Left ventricle myocardium inferior (tissue), 1 donor: ENCODE data around the gene SCN3A. TPM values are rescaled to one million over a fixed set of nuclear protein-coding genes. Genes with fewer than 3 reads are reported as not detected.

Experiments used
- DNase-seq: peaks from one replicate; pipeline ENCODE4 v3.0.0-alpha.2; 2020
- H3K27ac ChIP-seq: fragments of 200-600 bp; replicated peaks from 2 replicates; pipeline ENCODE4 v1.8.0; 2021
- H3K27me3 ChIP-seq: fragments of 200-600 bp; 2 replicates; pipeline ENCODE4 v1.8.0; 2021; ENCODE audit warnings: low read depth
- H3K36me3 ChIP-seq: fragments of 200-600 bp; 2 replicates; pipeline ENCODE4 v1.8.0; 2021
- H3K4me1 ChIP-seq: fragments of 200-600 bp; 2 replicates; pipeline ENCODE4 v1.8.0; 2021
- H3K4me3 ChIP-seq: fragments of 200-600 bp; 2 replicates; pipeline ENCODE4 v1.8.0; 2021; ENCODE audit warnings: mild to moderate bottlenecking, moderate library complexity
- H3K9me3 ChIP-seq: fragments of 200-600 bp; replicated peaks from 2 replicates; pipeline ENCODE4 v1.8.0; 2021
- CTCF ChIP-seq: fragments of 200-600 bp; IDR thresholded peaks from 2 replicates; pipeline ENCODE4 v1.8.0; 2021; ENCODE audit warnings: antibody characterized with exemption, mild to moderate bottlenecking, borderline replicate concordance
- intact Hi-C: fragments of 100-400 bp; cut with micrococcal nuclease; formaldehyde crosslinking; loops from one replicate; pipeline ENCODE4 v1.11.0; 2022
- total RNA-seq: library from RNA; stranded (reverse); fragmentation: NEBNext Ultra II Directional; extraction: Animal tissue kit (Norgen Biotek cat#: 25700); gene quantifications from one replicate; pipeline ENCODE4 v1.2.1, GENCODE V29; 2021
- donor health status: DM: no; HTN: yes; CAD: no; lungs with severe emphysema.

SCN3A gene
- total RNA-seq, 1 donor from 2014 or later: 0.99 TPM

GRCh38 chr2:165202239-165202638 lies 1.6 kb downstream of the SCN3A start:
- Histone ChIP-seq H3K36me3 (no peaks in the 10 kb centered on the region), H3K9me3 (no peaks in the 10 kb centered on the region), H3K27ac (no peak overlapping the region), H3K4me3 (peak overlapping the region; percentile 37), H3K4me1 (no peaks in the 10 kb centered on the region), H3K27me3 (no peaks in the 10 kb centered on the region)
- no peak for DNase-seq
- TF ChIP-seq CTCF: no peak
- intact Hi-C loops: loop anchor here (5.0 kb wide), 2 partner anchors 185 to 210 kb away; no protein-coding TSS in a partner anchor

- Histone ChIP-seq H3K27ac (peak overlapping the region; percentile 64), H3K9me3 (no peaks in the 10 kb centered on the region), H3K36me3 (no peaks in the 10 kb centered on the region), H3K4me1 (no peaks in the 10 kb centered on the region), H3K27me3 (no peaks in the 10 kb centered on the region), H3K4me3 (no peak overlapping the region)
- no peak for DNase-seq
- intact Hi-C loops: no loop called here
- no peak for TF ChIP-seq CTCF
Observed at GRCh38 chr2:165198181-165198580, 5.7 kb downstream of the SCN3A start.

- Histone ChIP-seq H3K27me3 (no peaks in the 10 kb centered on the region), H3K36me3 (no peaks in the 10 kb centered on the region), H3K4me1 (no peaks in the 10 kb centered on the region), H3K4me3 (no peak overlapping the region), H3K27ac (peak overlapping the region; percentile 64), H3K9me3 (no peaks in the 10 kb centered on the region)
- TF ChIP-seq CTCF: no peak
- DNase-seq: no peak
- intact Hi-C loops: no loop called here
Observed at GRCh38 chr2:165197346-165197745, 6.5 kb downstream of the SCN3A start.

GRCh38 chr2:165196411-165196810 lies 7.4 kb downstream of the SCN3A start:
- H3K9me3 ChIP-seq: no peaks in the 10 kb centered on the region
- TF ChIP-seq CTCF: no peak
- no peaks in the 10 kb centered on the region for H3K27me3 ChIP-seq
- intact Hi-C loops: no loop called here
- no peaks in the 10 kb centered on the region for H3K4me1 ChIP-seq
- DNase-seq: no peak
- H3K27ac ChIP-seq: no peak overlapping the region
- no peak overlapping the region for H3K4me3 ChIP-seq
- H3K36me3 ChIP-seq: no peaks in the 10 kb centered on the region

GRCh38 chr2:165193178-165193777 lies 10.6 kb downstream of the SCN3A start:
- no peak overlapping the region for H3K27ac ChIP-seq

More at GRCh38 chr2:165193178-165193777, 10.6 kb downstream of the SCN3A start:
- H3K27me3 ChIP-seq: no peaks in the 10 kb centered on the region
- no peaks in the 10 kb centered on the region for H3K9me3 ChIP-seq
- no peak overlapping the region for H3K4me3 ChIP-seq
- intact Hi-C loops: no loop called here
- H3K36me3 ChIP-seq: no peaks in the 10 kb centered on the region
- no peak for DNase-seq
- TF ChIP-seq CTCF: no peak
- H3K4me1 ChIP-seq: no peaks in the 10 kb centered on the region
